Activated naive CD8-positive, alpha-beta T cell (primary cell): ENCODE results near the gene CCDC57.
A peak's percentile ranks its signal among the peaks of the same experiment; 100 is the strongest.

Source experiments
- H3K27ac Mint-ChIP-seq: one replicate; pipeline ENCODE4 v1.8.0; 2021; ENCODE audit warnings: mixed read lengths
- H3K27me3 Mint-ChIP-seq: one replicate; pipeline ENCODE4 v1.8.0; 2021; ENCODE audit warnings: mixed read lengths
- H3K36me3 Mint-ChIP-seq: one replicate; pipeline ENCODE4 v1.8.0; 2021; ENCODE audit warnings: mixed read lengths
- H3K4me1 Mint-ChIP-seq: one replicate; pipeline ENCODE4 v1.8.0; 2021; ENCODE audit warnings: low read depth, mixed read lengths
- H3K4me3 Mint-ChIP-seq: one replicate; pipeline ENCODE4 v1.8.0; 2021; ENCODE audit warnings: mild to moderate bottlenecking, mixed read lengths
- H3K9me3 Mint-ChIP-seq: one replicate; pipeline ENCODE4 v1.8.0; 2021; ENCODE audit warnings: low read depth, mixed read lengths

CCDC57 gene

GRCh38 chr17:82064433-82065192, 148.0 kb downstream of the CCDC57 start:
- peak overlapping the region; percentile 58 for H3K27ac Mint-ChIP-seq
- no peaks in the 10 kb centered on the region for H3K27me3 Mint-ChIP-seq
- H3K4me3 Mint-ChIP-seq = peak overlapping the region; percentile 72
- peaks cover 8% of the 10 kb centered on the region for H3K4me1 Mint-ChIP-seq
- no peaks in the 10 kb centered on the region for H3K36me3 Mint-ChIP-seq
- no peaks in the 10 kb centered on the region for H3K9me3 Mint-ChIP-seq

- Mint-ChIP-seq H3K36me3 (no peaks in the 10 kb centered on the region), H3K27ac (peak overlapping the region; percentile 58)
Observed at GRCh38 chr17:82063424-82064415, 148.9 kb downstream of the CCDC57 start.

DNA sequence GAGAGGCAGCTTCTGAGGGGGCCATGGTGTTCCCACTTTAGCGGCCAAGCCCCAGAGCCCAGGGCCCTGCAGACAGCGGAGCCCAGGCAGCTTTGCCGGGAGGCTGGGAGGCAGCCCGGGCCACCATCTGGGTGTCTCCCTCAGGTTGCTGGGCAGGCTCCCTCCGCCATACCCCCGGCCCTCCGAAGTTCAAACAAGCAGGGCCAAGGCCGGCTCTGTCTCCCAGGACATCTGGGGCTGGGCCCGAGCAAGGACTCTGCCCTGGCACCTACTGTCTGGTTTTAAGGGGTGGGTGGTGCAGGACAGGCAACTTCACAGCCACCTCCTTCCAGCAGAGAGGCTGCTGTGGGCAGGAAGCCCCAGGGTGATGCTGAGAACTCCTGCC, 149.7 kb downstream of the CCDC57 start:
- Mint-ChIP-seq H3K36me3 (no peaks in the 10 kb centered on the region), H3K9me3 (no peaks in the 10 kb centered on the region), H3K27me3 (no peaks in the 10 kb centered on the region), H3K27ac (no peak overlapping the region), H3K4me1 (peaks cover 8% of the 10 kb centered on the region), H3K4me3 (no peak overlapping the region)

More at GRCh38 chr17:82063424-82064415, 148.9 kb downstream of the CCDC57 start:
- peaks cover 8% of the 10 kb centered on the region for H3K4me1 Mint-ChIP-seq
- H3K27me3 Mint-ChIP-seq = no peaks in the 10 kb centered on the region
- peak overlapping the region; percentile 72 for H3K4me3 Mint-ChIP-seq
- H3K9me3 Mint-ChIP-seq = no peaks in the 10 kb centered on the region

DNA sequence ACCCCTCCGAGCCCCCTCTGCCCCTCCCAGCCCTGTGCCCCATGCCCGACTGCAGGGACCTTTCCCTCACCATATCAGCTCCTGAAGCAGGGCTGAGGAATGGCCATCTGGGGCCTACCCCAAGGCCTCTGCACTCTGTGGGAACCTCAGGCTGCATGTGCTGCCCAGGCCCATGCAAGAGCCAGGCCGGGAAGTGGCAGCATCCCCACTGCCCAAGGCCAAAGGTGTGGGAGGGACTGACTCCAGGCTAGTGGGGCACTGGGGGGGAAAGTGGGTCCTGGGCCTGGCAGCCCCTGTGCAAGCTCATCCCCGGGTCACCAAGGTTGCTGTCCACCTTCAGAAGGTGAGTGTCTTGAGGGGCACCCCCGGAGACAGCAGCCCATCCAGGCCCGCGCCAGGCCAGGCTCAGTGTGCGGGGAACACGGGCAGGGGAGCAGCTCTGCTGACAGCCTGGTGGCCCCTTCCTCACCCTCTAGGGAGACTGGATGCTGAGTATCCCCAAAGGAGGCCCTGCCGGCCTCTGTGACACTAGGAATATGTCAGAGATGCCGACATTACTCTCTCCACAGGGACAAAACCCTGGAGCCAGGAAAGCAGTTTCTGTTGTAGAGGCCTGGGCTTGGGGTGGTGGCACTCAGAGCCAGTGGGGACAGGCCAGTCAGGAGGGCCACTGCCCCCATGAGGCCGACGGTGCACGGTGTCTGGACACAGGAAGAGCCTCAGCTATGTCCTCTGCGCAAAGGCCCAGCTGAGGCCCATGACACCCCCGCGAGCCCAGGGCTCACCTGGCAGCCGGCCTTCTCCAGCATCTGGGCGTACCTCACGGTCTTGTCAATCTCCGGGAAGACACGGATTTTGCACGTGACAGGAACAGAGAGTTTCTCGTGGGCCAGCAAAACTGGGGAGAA, 150.3 kb downstream of the CCDC57 start:
- Mint-ChIP-seq H3K4me3 (no peak overlapping the region), H3K4me1 (peaks cover 8% of the 10 kb centered on the region), H3K27ac (peak overlapping the region; percentile 10)

DNA sequence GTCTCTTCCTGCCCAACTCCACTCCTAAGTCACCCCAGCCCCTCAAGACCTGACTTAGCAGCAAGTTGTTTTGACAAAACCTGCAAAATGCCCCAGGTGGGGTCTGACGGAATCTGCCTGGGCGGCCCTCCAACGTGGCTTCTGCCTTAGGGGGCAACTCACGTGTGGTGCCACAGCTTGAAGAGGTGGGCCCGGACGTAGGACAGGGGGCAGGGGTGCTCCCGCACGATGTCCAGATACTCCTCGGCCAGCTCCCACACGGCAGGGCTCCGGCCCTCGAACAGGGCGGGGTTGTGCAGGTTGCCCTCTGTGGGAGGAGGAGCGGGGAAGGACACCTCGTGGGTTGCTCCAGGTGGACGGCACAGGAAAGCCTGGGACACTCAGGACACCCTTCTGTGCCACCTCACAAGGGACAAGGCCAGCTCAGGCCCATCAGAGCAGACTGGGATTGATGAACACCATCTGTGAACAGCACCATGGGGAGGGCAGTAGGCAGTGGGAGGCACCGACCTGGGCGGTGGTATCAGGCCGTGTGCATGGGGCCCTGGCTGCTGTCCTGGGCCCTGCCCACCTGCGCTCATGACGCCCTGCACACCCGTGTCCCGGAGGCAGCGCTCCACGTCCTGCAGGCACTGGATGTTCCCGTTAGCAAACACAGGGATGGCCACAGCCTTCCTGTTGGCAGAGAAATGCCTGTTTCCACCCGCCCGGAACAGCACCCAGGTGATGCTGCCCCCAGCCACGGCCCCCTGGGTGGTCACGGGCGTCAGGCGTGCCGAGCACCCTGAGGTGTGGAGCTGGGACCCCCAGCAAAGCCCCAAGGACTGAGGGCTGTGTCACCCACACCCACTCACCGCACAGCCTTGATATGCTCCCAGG, 151.4 kb downstream of the CCDC57 start:
- peaks cover 4% of the 10 kb centered on the region for H3K4me1 Mint-ChIP-seq
- H3K27me3 Mint-ChIP-seq = no peaks in the 10 kb centered on the region
- H3K9me3 Mint-ChIP-seq = no peaks in the 10 kb centered on the region
- H3K4me3 Mint-ChIP-seq = no peak overlapping the region
- H3K27ac Mint-ChIP-seq = no peak overlapping the region
- no peaks in the 10 kb centered on the region for H3K36me3 Mint-ChIP-seq

More for the DNA sequence above, 150.3 kb downstream of the CCDC57 start:
- Mint-ChIP-seq H3K27me3 (no peaks in the 10 kb centered on the region), H3K9me3 (no peaks in the 10 kb centered on the region), H3K36me3 (no peaks in the 10 kb centered on the region)

DNA sequence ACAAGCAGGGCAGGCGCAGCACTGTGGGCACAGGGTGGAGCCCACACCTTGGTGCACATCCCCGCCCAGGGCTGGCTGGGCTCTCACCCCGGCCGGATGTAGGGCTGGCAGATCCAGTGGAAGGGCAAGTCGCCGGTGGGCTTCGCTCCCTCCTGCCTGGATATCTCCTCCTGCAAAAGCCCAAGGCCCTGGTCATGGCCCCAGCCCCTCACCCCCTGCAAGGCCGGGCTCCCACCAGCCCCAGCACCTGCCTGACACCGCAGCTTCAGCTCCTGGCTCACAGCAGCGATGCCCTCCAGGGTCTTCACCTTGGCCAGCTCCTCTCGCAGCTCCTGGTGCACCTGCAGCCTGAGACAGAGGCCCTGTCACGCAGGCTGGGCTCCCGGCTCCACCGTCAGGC, 152.0 kb downstream of the CCDC57 start:
- peaks cover 4% of the 10 kb centered on the region for H3K4me1 Mint-ChIP-seq
- no peaks in the 10 kb centered on the region for H3K36me3 Mint-ChIP-seq
- H3K27ac Mint-ChIP-seq = peak overlapping the region; percentile 22
- no peaks in the 10 kb centered on the region for H3K9me3 Mint-ChIP-seq
- H3K4me3 Mint-ChIP-seq = no peak overlapping the region
- no peaks in the 10 kb centered on the region for H3K27me3 Mint-ChIP-seq

DNA sequence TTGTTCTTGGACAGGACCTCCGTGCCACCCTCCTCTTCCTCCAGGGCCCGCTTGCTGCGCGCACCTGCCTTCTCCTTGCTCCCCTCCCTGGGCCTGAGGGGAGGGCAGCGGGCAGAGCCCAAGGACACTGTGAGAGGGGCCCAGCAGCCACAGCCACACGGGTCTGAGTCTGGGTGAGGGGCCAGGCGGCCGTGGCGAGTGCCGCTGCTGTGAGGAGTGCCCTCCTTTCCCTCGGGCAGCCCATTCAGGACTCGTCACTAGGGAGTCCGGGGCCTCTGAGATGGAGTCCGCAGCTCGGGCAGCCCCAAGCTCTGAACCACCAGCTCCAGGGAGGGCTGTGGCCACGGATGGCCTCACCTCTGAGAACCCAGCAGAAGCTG, 152.7 kb downstream of the CCDC57 start:
- Mint-ChIP-seq H3K27me3 (no peaks in the 10 kb centered on the region), H3K36me3 (no peaks in the 10 kb centered on the region), H3K27ac (no peak overlapping the region), H3K4me3 (no peak overlapping the region), H3K4me1 (peaks cover 4% of the 10 kb centered on the region), H3K9me3 (no peaks in the 10 kb centered on the region)

DNA sequence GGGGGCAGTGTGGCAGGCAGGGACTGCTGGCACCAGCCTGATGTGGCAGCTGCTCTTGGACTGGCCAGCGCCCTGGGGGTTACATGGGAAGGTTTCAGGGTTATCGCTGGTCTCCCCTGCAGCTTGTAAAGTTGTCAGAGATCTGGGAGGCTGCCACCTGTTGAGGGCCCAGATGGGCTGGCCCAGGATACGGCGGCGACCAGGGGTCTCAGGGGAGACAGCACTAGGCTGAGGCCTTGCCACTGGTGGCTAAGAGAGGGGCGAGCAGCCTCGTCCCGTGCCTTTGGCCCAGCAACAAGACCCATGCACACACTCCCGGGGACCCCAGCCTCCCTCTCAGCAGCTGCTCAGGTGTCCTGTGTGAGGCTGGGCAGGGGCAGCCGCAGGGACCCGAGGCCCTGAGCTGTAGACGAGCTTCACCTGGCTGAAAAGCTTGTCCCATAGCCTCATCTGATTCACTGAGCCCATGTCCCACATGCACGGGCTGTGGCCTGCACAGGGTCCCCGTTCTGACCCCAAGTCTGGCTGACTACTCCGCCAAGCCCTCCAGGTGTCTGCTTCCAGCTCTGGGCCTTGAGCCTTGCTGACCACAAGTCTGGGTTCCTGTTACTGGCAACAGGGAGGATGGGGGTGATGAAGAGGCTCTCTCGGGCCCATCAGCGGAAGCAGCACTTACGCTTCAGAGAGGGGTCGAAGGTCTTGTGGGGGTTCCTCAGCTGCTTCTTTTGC, 153.2 kb downstream of the CCDC57 start:
- Mint-ChIP-seq H3K27me3 (no peaks in the 10 kb centered on the region), H3K27ac (no peak overlapping the region), H3K4me1 (peaks cover 4% of the 10 kb centered on the region)

DNA sequence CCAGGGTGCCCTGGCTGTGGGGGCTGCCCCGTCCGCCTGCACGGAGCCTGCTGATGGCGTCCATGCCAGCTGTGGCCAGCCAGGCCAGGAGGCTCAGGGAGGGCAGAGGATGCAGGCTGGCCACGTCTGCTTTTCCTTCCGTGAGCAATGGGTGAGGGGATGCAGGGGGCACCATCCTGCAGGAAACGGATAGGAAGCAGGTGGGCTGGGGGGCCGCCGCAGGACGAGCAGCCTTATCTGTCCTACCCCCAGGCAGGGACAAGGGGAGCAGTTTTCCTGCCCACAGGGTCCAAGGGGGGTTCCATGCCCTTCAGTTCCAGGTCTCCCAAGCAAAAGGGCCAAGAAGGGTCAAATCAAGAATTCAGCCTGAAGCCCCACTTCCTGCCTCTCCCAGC, 153.8 kb downstream of the CCDC57 start:
- no peak overlapping the region for H3K27ac Mint-ChIP-seq
- peaks cover under 1% of the 10 kb centered on the region for H3K4me1 Mint-ChIP-seq
- H3K9me3 Mint-ChIP-seq = no peaks in the 10 kb centered on the region
- no peaks in the 10 kb centered on the region for H3K27me3 Mint-ChIP-seq
- H3K4me3 Mint-ChIP-seq = no peak overlapping the region
- H3K36me3 Mint-ChIP-seq = no peaks in the 10 kb centered on the region

More for the DNA sequence above, 153.2 kb downstream of the CCDC57 start:
- H3K4me3 Mint-ChIP-seq = no peak overlapping the region
- no peaks in the 10 kb centered on the region for H3K36me3 Mint-ChIP-seq
- H3K9me3 Mint-ChIP-seq = no peaks in the 10 kb centered on the region

- H3K36me3 Mint-ChIP-seq = no peaks in the 10 kb centered on the region
- H3K27me3 Mint-ChIP-seq = no peaks in the 10 kb centered on the region
- no peak overlapping the region for H3K4me3 Mint-ChIP-seq
- H3K9me3 Mint-ChIP-seq = no peaks in the 10 kb centered on the region
- no peak overlapping the region for H3K27ac Mint-ChIP-seq
- H3K4me1 Mint-ChIP-seq = peaks cover 4% of the 10 kb centered on the region
Observed at GRCh38 chr17:82058230-82058854, 154.3 kb downstream of the CCDC57 start.

DNA sequence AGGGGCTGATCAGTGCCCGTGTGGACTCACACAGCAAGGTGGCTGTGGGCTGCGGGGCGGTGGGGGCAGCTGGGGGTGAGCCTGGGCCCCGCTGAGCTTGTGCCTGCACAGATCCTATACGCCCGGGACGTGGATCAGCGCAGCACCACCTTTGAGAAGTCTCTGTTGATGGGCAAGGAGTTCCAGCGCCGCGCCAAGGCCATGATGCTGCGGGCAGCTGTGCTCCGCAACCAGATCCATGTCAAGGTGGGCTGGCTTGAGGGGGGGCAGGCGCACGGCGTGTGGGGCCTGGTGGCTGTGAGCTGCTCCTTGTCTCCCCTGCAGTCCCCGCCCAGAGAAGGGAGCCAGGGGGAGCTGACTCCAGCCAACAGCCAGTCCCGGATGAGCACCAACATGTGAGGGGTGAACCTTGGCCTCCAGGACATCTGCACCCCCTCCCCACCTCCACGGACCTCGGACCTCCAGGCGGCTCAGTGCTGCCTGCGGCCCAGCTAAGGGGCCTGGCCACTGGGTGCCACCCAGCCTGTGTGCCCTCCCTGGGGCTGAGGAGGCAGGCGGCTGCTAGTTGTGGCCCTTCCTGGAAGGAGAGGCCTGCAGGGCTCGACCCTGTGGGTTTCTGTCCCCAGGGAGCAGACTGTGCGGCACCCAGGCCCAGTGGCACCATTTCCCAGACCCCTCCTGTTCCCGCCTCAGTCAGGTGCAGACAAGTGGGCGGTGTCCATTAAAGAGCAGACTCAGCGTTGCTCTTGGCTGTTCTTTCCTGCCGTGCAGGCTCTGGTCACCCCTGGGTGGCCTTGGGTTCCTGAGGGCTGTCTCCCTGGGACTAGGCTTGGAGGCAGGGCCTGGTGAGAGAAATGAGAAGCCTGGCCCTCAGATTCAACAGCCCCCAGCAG, 155.7 kb downstream of the CCDC57 start:
- H3K9me3 Mint-ChIP-seq = no peaks in the 10 kb centered on the region
- no peaks in the 10 kb centered on the region for H3K36me3 Mint-ChIP-seq
- no peak overlapping the region for H3K4me3 Mint-ChIP-seq
- no peaks in the 10 kb centered on the region for H3K27me3 Mint-ChIP-seq
- peaks cover 5% of the 10 kb centered on the region for H3K4me1 Mint-ChIP-seq
- H3K27ac Mint-ChIP-seq = no peak overlapping the region

DNA sequence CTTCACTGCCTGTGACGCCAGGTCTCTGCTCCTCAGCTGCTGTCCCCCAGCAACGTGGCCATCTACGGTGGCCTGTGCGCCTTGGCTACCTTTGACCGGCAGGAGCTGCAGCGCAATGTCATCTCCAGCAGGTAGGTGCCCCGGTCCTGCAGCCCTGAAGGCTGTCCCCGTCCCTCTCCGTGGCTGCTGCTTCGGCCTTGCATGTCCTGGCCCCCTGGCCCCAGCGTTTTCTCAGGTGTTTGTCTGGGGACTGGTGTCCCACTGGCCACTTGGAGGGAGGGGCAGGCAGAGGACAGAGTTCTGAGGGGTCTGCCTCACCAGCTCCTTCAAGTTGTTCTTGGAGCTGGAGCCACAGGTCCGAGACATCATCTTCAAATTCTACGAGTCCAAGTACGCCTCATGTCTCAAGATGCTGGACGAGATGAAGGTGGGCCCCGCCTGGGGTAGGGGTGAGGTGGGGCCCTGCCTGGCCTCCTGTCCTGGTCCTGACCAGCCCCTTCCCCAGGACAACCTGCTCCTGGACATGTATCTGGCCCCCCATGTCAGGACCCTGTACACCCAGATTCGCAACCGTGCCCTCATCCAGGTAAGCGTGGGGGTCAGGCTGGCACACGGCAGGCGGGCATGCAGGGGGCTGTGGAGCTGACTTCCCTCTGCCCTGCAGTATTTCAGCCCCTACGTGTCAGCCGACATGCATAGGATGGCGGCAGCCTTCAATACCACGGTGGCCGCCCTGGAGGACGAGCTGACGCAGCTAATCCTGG, 156.5 kb downstream of the CCDC57 start:
- H3K36me3 Mint-ChIP-seq = no peaks in the 10 kb centered on the region
- H3K27me3 Mint-ChIP-seq = no peaks in the 10 kb centered on the region
- no peak overlapping the region for H3K4me3 Mint-ChIP-seq

More for the DNA sequence above, 156.5 kb downstream of the CCDC57 start:
- Mint-ChIP-seq H3K4me1 (peaks cover 5% of the 10 kb centered on the region), H3K27ac (no peak overlapping the region), H3K9me3 (no peaks in the 10 kb centered on the region)
